HCT116 (cell line): ENCODE data around the gene WFDC10A. TPM values are rescaled to one million over a fixed set of nuclear protein-coding genes. Genes with fewer than 3 reads are reported as not detected.

Source experiments
- ATAC-seq: fragments of 200-7000 bp; cut with Tn5 transposase; 2 replicates; pipeline ENCODE4 v1.9.1; 2020; ENCODE audit warnings: mild to moderate bottlenecking, moderate library complexity
- BruUV-seq: library from RNA; stranded (reverse); fragments of 400-500 nt; replicated peaks from 2 replicates; lab custom pipeline; 2021; lab: Mats Ljungman, UMichigan
- CTCF ChIA-PET: fragments of 300-600 bp; sonication (Branson Sonifier 250); formaldehyde crosslinking; loops from one replicate; lab custom pipeline; 2021; ENCODE audit warnings: antibody characterized with exemption; lab: Charles Lee
- POLR2A ChIA-PET: fragments of 300-600, 350-600 bp; sonication (Branson Sonifier 250); formaldehyde crosslinking; loops from one replicate; lab custom pipeline; 2021; ENCODE audit warnings: antibody characterized with exemption; lab: Charles Lee
- RAD21 ChIA-PET, 2 experiments: fragments of 300-600 bp; sonication (Branson Sonifier 250); formaldehyde crosslinking; loops; one replicate each; lab custom pipeline; 2023; ENCODE audit warnings: low total read pairs in 2 of 2; ENCODE audit not compliant: uncharacterized antibody in 2 of 2, unreplicated experiment in 2 of 2, low non-redundant PET in 1 of 2; lab: Charles Lee
- DNase-seq: peaks from one replicate; pipeline ENCODE4 v3.0.0-alpha.2; 2010; ENCODE audit warnings: low read depth, low spot score
- H2AFZ ChIP-seq: fragments of 200-600 bp; shearing (Covaris generic), sonication (generic); 2 replicates; pipeline ENCODE4 v1.6.1; 2017; ENCODE audit warnings: low read depth, mixed run types, mixed read lengths, antibody characterized with exemption, low read length; ENCODE audit not compliant: poor library complexity, severe bottlenecking
- H3K27ac ChIP-seq: 2 replicates; pipeline ENCODE4 v1.5.1; 2012; ENCODE audit warnings: low read depth, low read length
- H3K27me3 ChIP-seq: fragments of 200-600 bp; sonication (generic); 2 replicates; pipeline ENCODE4 v1.6.1; 2016; ENCODE audit warnings: mixed run types, low read length, mixed read lengths; ENCODE audit not compliant: insufficient read depth
- H3K36me3 ChIP-seq, 2 experiments: fragments of 200-500 bp in 1 of 2; fragments of 200-600 bp in 1 of 2; sonication (Bioruptor generic) in 1 of 2; sonication (generic) in 1 of 2; 2 replicates each; pipeline versions ENCODE4 v1.5.1 to v1.6.1; 2014 to 2016; ENCODE audit warnings: low read length in 2 of 2, inconsistent platforms in 1 of 2, mixed read lengths in 1 of 2, mixed run types in 1 of 2; ENCODE audit not compliant: insufficient read depth in 2 of 2, control insufficient read depth in 1 of 2
- H3K4me1 ChIP-seq, 2 experiments: fragments of 200-600 bp in 1 of 2; sonication (generic) in 1 of 2; 2 replicates each; pipeline versions ENCODE4 v1.5.1 to v1.6.1; 2012 to 2017; ENCODE audit warnings: low read length in 2 of 2, inconsistent platforms in 1 of 2, mild to moderate bottlenecking in 1 of 2, mixed read lengths in 1 of 2, mixed run types in 1 of 2, moderate library complexity in 1 of 2; ENCODE audit not compliant: insufficient read depth in 2 of 2, control insufficient read depth in 1 of 2
- H3K4me2 ChIP-seq: fragments of 200-600 bp; sonication (generic); 2 replicates; pipeline ENCODE4 v1.6.1; 2017; ENCODE audit warnings: mixed run types, low read length, mixed read lengths
- H3K4me3 ChIP-seq, 2 experiments: fragments of 200-600 bp in 1 of 2; sonication (generic) in 1 of 2; replicated peaks in 1 of 2; 2 replicates each; pipeline ENCODE4 v1.5.1; 2011 to 2016; ENCODE audit warnings: low read length in 2 of 2, control low read depth in 1 of 2, low read depth in 1 of 2, mild to moderate bottlenecking in 1 of 2, mixed read lengths in 1 of 2, mixed run types in 1 of 2
- H3K79me2 ChIP-seq: fragments of 200-600 bp; sonication (generic); 2 replicates; pipeline ENCODE4 v1.6.1; 2017; ENCODE audit warnings: mild to moderate bottlenecking, mixed run types, low read length, moderate library complexity, mixed read lengths; ENCODE audit not compliant: insufficient read depth
- H3K9ac ChIP-seq: fragments of 200-600 bp; sonication (generic); 2 replicates; pipeline ENCODE4 v1.6.1; 2016; ENCODE audit warnings: low read length, mixed read lengths
- H3K9me2 ChIP-seq: fragments of 200-600 bp; sonication (generic), shearing (Covaris generic); 2 replicates; pipeline ENCODE4 v1.6.1; 2017; ENCODE audit warnings: mixed run types, mild to moderate bottlenecking, moderate library complexity; ENCODE audit not compliant: insufficient read depth
- H3K9me3 ChIP-seq, 2 experiments: fragments of 200-500 bp in 1 of 2; fragments of 200-600 bp in 1 of 2; sonication (Bioruptor generic) in 1 of 2; sonication (generic) in 1 of 2; 2 replicates each; pipeline ENCODE4 v1.6.1; 2014 to 2017; ENCODE audit warnings: low read length in 2 of 2, mixed read lengths in 2 of 2, inconsistent platforms in 1 of 2, low read depth in 1 of 2, mild to moderate bottlenecking in 1 of 2, mixed run types in 1 of 2, moderate library complexity in 1 of 2; ENCODE audit not compliant: control insufficient read depth in 1 of 2, insufficient read depth in 1 of 2
- H4K20me1 ChIP-seq: fragments of 200-600 bp; sonication (generic), shearing (Covaris generic); 2 replicates; pipeline ENCODE4 v1.6.1; 2017; ENCODE audit warnings: mixed run types, mild to moderate bottlenecking, moderate library complexity; ENCODE audit not compliant: insufficient read depth
- CBX3 ChIP-seq: IDR thresholded peaks from 2 replicates; pipeline ENCODE4 v1.6.1; 2012; ENCODE audit warnings: low read depth
- CTCF ChIP-seq, 3 experiments: fragments of 200-600 bp in 1 of 3; sonication (generic) in 1 of 3; IDR thresholded peaks in 2 of 3; conservative IDR thresholded peaks in 1 of 3; 2 replicates each; pipeline ENCODE4 v1.5.1; 2012 to 2017; ENCODE audit warnings: low read depth in 2 of 3, low read length in 2 of 3, antibody characterized with exemption in 1 of 3, borderline replicate concordance in 1 of 3, control low read depth in 1 of 3, mild to moderate bottlenecking in 1 of 3, mixed read lengths in 1 of 3, mixed run types in 1 of 3, moderate library complexity in 1 of 3; ENCODE audit not compliant: insufficient read depth in 1 of 3
- EGR1 ChIP-seq: IDR thresholded peaks from 2 replicates; pipeline ENCODE4 v1.6.1; 2012; ENCODE audit warnings: low read depth
- ELF1 ChIP-seq: IDR thresholded peaks from 2 replicates; pipeline ENCODE4 v1.6.1; 2012; ENCODE audit warnings: low read depth, borderline replicate concordance
- EZH2phosphoT487 ChIP-seq: fragments of 200-600 bp; IDR thresholded peaks from 2 replicates; pipeline ENCODE4 v1.6.1; 2018; ENCODE audit warnings: antibody characterized with exemption, borderline replicate concordance
- FOSL1 ChIP-seq: IDR thresholded peaks from 2 replicates; pipeline ENCODE4 v1.6.1; 2012; ENCODE audit warnings: low read depth
- JUND ChIP-seq: IDR thresholded peaks from 2 replicates; pipeline ENCODE4 v1.6.1; 2012
- MAX ChIP-seq: IDR thresholded peaks from 2 replicates; pipeline ENCODE4 v1.6.1; 2012
- POLR2A ChIP-seq: IDR thresholded peaks from 2 replicates; pipeline ENCODE4 v1.7.0; 2011; ENCODE audit warnings: borderline replicate concordance; ENCODE audit not compliant: insufficient read depth, insufficient read length; ENCODE audit errors: extremely low read depth
- POLR2AphosphoS5 ChIP-seq: IDR thresholded peaks from 2 replicates; pipeline ENCODE4 v1.6.1; 2011; ENCODE audit warnings: mild to moderate bottlenecking, low read depth, low read length, moderate library complexity
- REST ChIP-seq: IDR thresholded peaks from 2 replicates; pipeline ENCODE4 v1.6.1; 2012; ENCODE audit warnings: low read depth
- SP1 ChIP-seq: IDR thresholded peaks from 2 replicates; pipeline ENCODE4 v1.6.1; 2012; ENCODE audit warnings: low read depth
- SRF ChIP-seq: IDR thresholded peaks from 2 replicates; pipeline ENCODE4 v1.6.1; 2012; ENCODE audit warnings: low read depth
- TCF7L2 ChIP-seq: IDR thresholded peaks from 2 replicates; pipeline ENCODE4 v1.7.0; 2011; ENCODE audit warnings: borderline replicate concordance, inconsistent platforms; ENCODE audit not compliant: insufficient read depth, insufficient read length; ENCODE audit errors: extremely low read depth
- YY1 ChIP-seq: IDR thresholded peaks from 2 replicates; pipeline ENCODE4 v1.6.1; 2011; ENCODE audit warnings: low read length, low read depth, moderate library complexity, mild to moderate bottlenecking; ENCODE audit not compliant: insufficient replicate concordance; ENCODE audit errors: extremely low read depth
- ZNF274 ChIP-seq: fragments of 200-500 bp; sonication (Bioruptor generic); IDR thresholded peaks from 2 replicates; pipeline ENCODE4 v1.6.1; 2014; ENCODE audit warnings: mild to moderate bottlenecking, low read depth, low read length, inconsistent platforms
- intact Hi-C: fragments of 100-400 bp; cut with micrococcal nuclease; formaldehyde crosslinking; loops from 2 replicates; pipeline ENCODE4 v1.10.0; 2022
- total RNA-seq: library from RNA; stranded (reverse); gene quantifications from one replicate; pipeline ENCODE4 v1.2.1, GENCODE V29; 2021; ENCODE audit not compliant: unreplicated experiment

WFDC10A gene
- total RNA-seq, 1 experiment from 2014 or later, result 0.47 TPM

- TF ChIP-seq TCF7L2 (no peak), SP1 (no peak), CTCF (IDR thresholded peaks at IDR 0.05 in 2 of 3, conservative IDR thresholded peaks at IDR 0.05 in 1 of 3; ENCODE audit: borderline replicate concordance in 1 of 3, insufficient read depth in 1 of 3, low read depth in 2 of 3, low read length in 2 of 3) (no peak), ELF1 (no peak), SRF (no peak), POLR2AphosphoS5 (no peak), CBX3 (no peak), POLR2A (no peak), REST (no peak), MAX (no peak), ZNF274 (no peak), EZH2phosphoT487 (no peak), YY1 (no peak), JUND (no peak), FOSL1 (no peak), EGR1 (no peak)
- H3K9ac ChIP-seq, result no peak overlapping the region
- no peak overlapping the region for H3K4me2 ChIP-seq
- CTCF ChIA-PET, result no interaction called here
- no peaks in the 10 kb centered on the region for H3K36me3 ChIP-seq
- no peak for DNase-seq
- H3K79me2 ChIP-seq, result no peaks in the 10 kb centered on the region
- H3K4me3 ChIP-seq, result no peak overlapping the region
- H3K4me1 ChIP-seq, result no peaks in the 10 kb centered on the region
- POLR2A ChIA-PET, result no interaction called here
- H2AFZ ChIP-seq, result no peak overlapping the region
- H3K9me3 ChIP-seq, result no peaks in the 10 kb centered on the region
- H3K27me3 ChIP-seq, result no peaks in the 10 kb centered on the region
- intact Hi-C loops, result no loop called here
- H3K9me2 ChIP-seq, result no peaks in the 10 kb centered on the region
- RAD21 ChIA-PET, result no interaction called here
- no peak for ATAC-seq
- H3K27ac ChIP-seq, result no peak overlapping the region
- BruUV-seq, result no TSS peak
- H4K20me1 ChIP-seq, result no peaks in the 10 kb centered on the region
These were observed 43.2 kb downstream of the WFDC10A start for GRCh38 chr20:45672765-45673164.
